GM12873 (cell line): ENCODE data around the gene DSTYK.

Experiments used
- CTCF ChIP-seq: IDR thresholded peaks from 2 replicates; pipeline ENCODE4 v1.5.1; 2012; ENCODE audit warnings: low read depth, mild to moderate bottlenecking, moderate library complexity, low read length, control low read depth; ENCODE audit not compliant: insufficient read depth; ENCODE audit errors: missing control alignments

DSTYK gene

GRCh38 chr1:205208811-205209210 is 2.7 kb downstream of the DSTYK start:
- TF ChIP-seq CTCF, result no peak

GRCh38 chr1:205205055-205205454 is 6.4 kb downstream of the DSTYK start:
- TF ChIP-seq CTCF, result no peak

GRCh38 chr1:205204552-205204951 is 7.0 kb downstream of the DSTYK start:
- TF ChIP-seq CTCF, result no peak

- TF ChIP-seq CTCF, result no peak
Measured at GRCh38 chr1:205199931-205200299, 11.6 kb downstream of the DSTYK start.

- no peak for TF ChIP-seq CTCF
Measured at GRCh38 chr1:205199090-205199930, 12.2 kb downstream of the DSTYK start.

- no peak for TF ChIP-seq CTCF
Measured at GRCh38 chr1:205192287-205192686, 19.2 kb downstream of the DSTYK start.

GRCh38 chr1:205191622-205192021 is 19.9 kb downstream of the DSTYK start:
- no peak for TF ChIP-seq CTCF
